Neutrophil (primary cell): ENCODE measurements around the gene LRRC46.

Source experiments
- H3K27ac ChIP-seq: fragments of 200-600 bp; sonication (generic); 2 replicates; pipeline ENCODE4 v1.5.1; 2016; ENCODE audit warnings: mild to moderate bottlenecking, moderate library complexity
- H3K27me3 ChIP-seq: fragments of 200-600 bp; sonication (generic); 2 replicates; pipeline ENCODE4 v1.6.0; 2016; ENCODE audit warnings: mild to moderate bottlenecking
- H3K36me3 ChIP-seq: fragments of 200-600 bp; sonication (generic); 2 replicates; pipeline ENCODE4 v1.5.1; 2017
- H3K4me1 ChIP-seq, 2 experiments: fragments of 200-600 bp in 1 of 2; sonication (generic) in 1 of 2; 1 replicate in 1 of 2; 2 replicates in 1 of 2; pipeline versions ENCODE4 v1.5.1 to v1.6.1; 2013 to 2016; ENCODE audit warnings: low read depth in 1 of 2, low read length in 1 of 2, mild to moderate bottlenecking in 1 of 2, moderate library complexity in 1 of 2; ENCODE audit not compliant: control insufficient read depth in 1 of 2, insufficient read depth in 1 of 2
- H3K4me3 ChIP-seq, 2 experiments: fragments of 200-600 bp in 1 of 2; sonication (generic) in 1 of 2; 1 replicate in 1 of 2; 2 replicates in 1 of 2; pipeline ENCODE4 v1.5.1; 2013 to 2016; ENCODE audit warnings: low read depth in 1 of 2, low read length in 1 of 2, mild to moderate bottlenecking in 1 of 2, moderate library complexity in 1 of 2
- H3K9me3 ChIP-seq: fragments of 200-600 bp; sonication (generic); 2 replicates; pipeline ENCODE4 v1.5.1; 2016
- CTCF ChIP-seq: fragments of 200-600 bp; sonication (generic); IDR thresholded peaks from 2 replicates; pipeline ENCODE4 v1.5.1; 2016; ENCODE audit warnings: antibody characterized with exemption

The LRRC46 gene

GRCh38 chr17:47815106-47815918, 16.2 kb upstream of the LRRC46 start:
- no peaks in the 10 kb centered on the region for H3K9me3 ChIP-seq
- H3K36me3 ChIP-seq: peaks cover 86% of the 10 kb centered on the region
- no peak overlapping the region for H3K4me3 ChIP-seq
- no peak for TF ChIP-seq CTCF
- H3K27ac ChIP-seq: no peak overlapping the region
- no peaks in the 10 kb centered on the region for H3K27me3 ChIP-seq
- peaks cover 0 to 6% of the 10 kb centered on the region in 2 experiments for H3K4me1 ChIP-seq

GRCh38 chr17:47816111-47816735, 15.2 kb upstream of the LRRC46 start:
- Histone ChIP-seq H3K36me3 (peaks cover 77% of the 10 kb centered on the region), H3K4me1 (peaks cover 6 to 15% of the 10 kb centered on the region in 2 experiments), H3K9me3 (no peaks in the 10 kb centered on the region), H3K27ac (no peak overlapping the region), H3K27me3 (no peaks in the 10 kb centered on the region), H3K4me3 (no peak overlapping the region)
- no peak for TF ChIP-seq CTCF

GRCh38 chr17:47816947-47817346, 14.5 kb upstream of the LRRC46 start:
- Histone ChIP-seq H3K27me3 (no peaks in the 10 kb centered on the region), H3K9me3 (no peaks in the 10 kb centered on the region), H3K4me3 (no peak overlapping the region), H3K36me3 (peaks cover 71% of the 10 kb centered on the region), H3K4me1 (peaks cover 13 to 22% of the 10 kb centered on the region in 2 experiments), H3K27ac (no peak overlapping the region)
- no peak for TF ChIP-seq CTCF

GRCh38 chr17:47818002-47818695, 13.3 kb upstream of the LRRC46 start:
- peaks cover 13 to 25% of the 10 kb centered on the region in 2 experiments for H3K4me1 ChIP-seq
- no peak overlapping the region for H3K4me3 ChIP-seq
- H3K9me3 ChIP-seq: no peaks in the 10 kb centered on the region
- H3K27ac ChIP-seq: no peak overlapping the region
- peaks cover 61% of the 10 kb centered on the region for H3K36me3 ChIP-seq
- no peak for TF ChIP-seq CTCF
- H3K27me3 ChIP-seq: no peaks in the 10 kb centered on the region

- TF ChIP-seq CTCF: no peak
- H3K9me3 ChIP-seq: no peaks in the 10 kb centered on the region
- peaks cover 61% of the 10 kb centered on the region for H3K36me3 ChIP-seq
- no peaks in the 10 kb centered on the region for H3K27me3 ChIP-seq
- H3K4me1 ChIP-seq: peaks cover 13 to 25% of the 10 kb centered on the region in 2 experiments
- H3K4me3 ChIP-seq: no peak overlapping the region
- no peak overlapping the region for H3K27ac ChIP-seq
These were observed 12.0 kb upstream of the LRRC46 start for GRCh38 chr17:47819475-47819874.
